Dermis lymphatic vessel endothelial cell (primary cell): Measurements from ENCODE around the gene RPL38. TPM values are rescaled to one million over a fixed set of nuclear protein-coding genes. Genes with fewer than 3 reads are reported as not detected.

Source experiments
- total RNA-seq: library from RNA; depleted of rRNA; stranded (reverse); fragments of >200 nt; gene quantifications from 2 replicates; pipeline ENCODE4 v1.2.1, GENCODE V29; 2014

Gene RPL38
- total RNA-seq = 3,320 and 3,386 TPM in 2 replicates

GRCh38 chr17:74203439-74204240 is at the start of gene RPL38:
Gene RPL38 (plus strand): TSS chr17:74203678. CDS start chr17:74203956, 278 bp downstream.

DNA sequence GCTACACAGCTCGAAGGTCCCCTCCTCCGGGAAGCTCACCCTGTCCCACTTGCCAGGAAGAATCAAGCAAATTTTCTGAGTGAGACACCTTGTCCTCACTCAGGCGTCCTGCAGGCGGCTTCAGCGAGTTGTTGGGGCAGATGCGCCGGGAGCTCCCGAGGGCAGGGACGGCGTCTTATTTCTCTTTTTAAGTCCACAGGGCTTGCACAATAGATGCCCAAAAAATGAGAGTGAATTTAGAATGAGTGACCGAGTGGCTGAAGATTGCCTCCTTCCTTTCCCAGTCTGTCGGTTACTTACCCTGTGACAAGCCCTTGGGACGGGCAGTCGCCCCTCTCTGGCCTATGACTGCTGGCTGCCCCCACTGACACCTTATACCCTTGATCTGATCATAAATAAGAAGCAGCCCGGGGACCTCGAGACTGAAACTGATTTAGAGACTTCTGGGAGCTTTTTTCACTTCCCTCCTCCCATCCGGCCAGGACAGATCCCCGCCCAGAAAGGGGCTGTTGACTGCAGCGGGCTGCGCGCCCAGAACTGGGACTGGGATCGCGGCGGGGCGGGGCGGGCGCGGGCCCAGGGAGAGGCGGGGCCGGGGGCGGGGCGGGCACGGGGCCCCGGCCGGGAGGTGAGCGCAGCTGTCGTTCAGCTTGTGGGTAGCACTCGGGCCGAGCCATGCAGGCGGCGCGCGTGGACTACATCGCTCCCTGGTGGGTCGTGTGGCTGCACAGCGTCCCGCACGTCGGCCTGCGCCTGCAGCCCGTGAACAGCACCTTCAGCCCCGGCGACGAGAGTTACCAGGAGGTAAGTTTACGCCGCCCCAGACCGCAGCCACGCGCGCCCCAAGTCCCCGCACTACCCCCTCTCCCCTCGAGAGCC is 9.7 kb downstream of the RPL38 start, which contains the start of gene TTYH2:
TSS of gene TTYH2 (plus strand) at position 659 of the 879 bp plus-strand sequence. CDS start at position 676, 17 bp downstream.

Other genes with a start within 250 kb of the RPL38 start
- gene TTYH2, start 9.9 kb downstream of the RPL38 start, total RNA-seq = 0.60 and 0.65 TPM in 2 replicates
- not detected in 2 replicates for gene DNAI2, start 70.6 kb downstream of the RPL38 start, total RNA-seq
- gene KIF19, start 122.5 kb downstream of the RPL38 start, total RNA-seq = 0.09 and 0.11 TPM in 2 replicates
- gene BTBD17, start 158.2 kb downstream of the RPL38 start, total RNA-seq = not detected in 2 replicates
- not detected in 2 replicates for gene GPR142, start 163.8 kb downstream of the RPL38 start, total RNA-seq
- gene GPRC5C, start 228.4 kb downstream of the RPL38 start, total RNA-seq = 3.9 and 14.3 TPM in 2 replicates